ENCODE data around the gene MEIG1. TPM values are rescaled to one million over a fixed set of nuclear protein-coding genes. Genes with fewer than 3 reads are reported as not detected.

Gene MEIG1
- 1.8 and 4.1 TPM in 2 replicates for total RNA-seq (2021)
- Bru-seq, nascent RNA: percentile 51 among the genes with signal in this experiment
- percentile 38 among the genes with signal in this experiment for BruChase-seq, experiment 1, labeled RNA remaining after a 2-hour chase
- percentile 41 among the genes with signal in this experiment for BruChase-seq, experiment 2, labeled RNA remaining after a 6-hour chase
- long read RNA-seq, partial matches to known transcripts: 0 of 3 reads
- long read RNA-seq, other reads (novel, unspliced or antisense): 1 of 3 reads

GRCh38 chr10:14959221-14960057, at the start of gene MEIG1:
TSS of gene MEIG1 (plus strand) at chr10:14959388. CDS start at chr10:14966469, 7,081 bp downstream.
- TF ChIP-seq EZH2 (IDR thresholded peaks at IDR 0.05; ENCODE audit: low read depth): no peak
- TF ChIP-seq CTCF (conservative IDR thresholded peaks at IDR 0.05): no peak
- no peaks in the 10 kb centered on the region for H3K9me2 ChIP-seq (ENCODE audit: insufficient read depth)
- peaks cover 27% of the 10 kb centered on the region for H3F3A ChIP-seq (ENCODE audit: insufficient read depth, low read depth)
- H3K36me3 ChIP-seq (ENCODE audit: low read depth): no peaks in the 10 kb centered on the region
- H2AFZ ChIP-seq: peak within 1 kb of the TSS; percentile 99
- H4K20me1 ChIP-seq (ENCODE audit: insufficient read depth): no peaks in the 10 kb centered on the region
- no peaks in the 10 kb centered on the region for H3K9me3 ChIP-seq (ENCODE audit: insufficient read depth, low read depth)
- ChIA-PET CTCF (no interaction called here), POLR2A (ENCODE audit: unreplicated experiment) (interaction anchor here (0.5 to 0.7 kb wide), 6 partner anchors 102 to 577 kb away, joined by 3 to 6 read pairs (median 3); partner anchors contain the start of genes CDNF, HSPA14 and MSANTD7)
- peak; percentile 73 to 96 for DNase-seq
- 0 out of 2 replicates have a peak, but pooled peaks cover 4% of the 10 kb centered on the region for H3K79me2 ChIP-seq (ENCODE audit: low read depth)
- H3K4me3 ChIP-seq: peak within 1 kb of the TSS; percentile 97
- intact Hi-C loops (cut with micrococcal nuclease; ENCODE audit: unreplicated experiment): loop anchor here (5.0 to 10.0 kb wide), 2 partner anchors 208 to 465 kb away; partner anchors contain the start of gene NMT2
- BruUV-seq (replicated peaks): no TSS peak
- H3K4me1 ChIP-seq (replicated peaks; ENCODE audit: insufficient read depth): peaks cover 11% of the 10 kb centered on the region
- H3K27me3 ChIP-seq (ENCODE audit: insufficient read depth, low read depth): no peaks in the 10 kb centered on the region
- H3K4me2 ChIP-seq: peak within 1 kb of the TSS; percentile 98
- H3K27ac ChIP-seq: peak within 1 kb of the TSS; percentile 97

DNA sequence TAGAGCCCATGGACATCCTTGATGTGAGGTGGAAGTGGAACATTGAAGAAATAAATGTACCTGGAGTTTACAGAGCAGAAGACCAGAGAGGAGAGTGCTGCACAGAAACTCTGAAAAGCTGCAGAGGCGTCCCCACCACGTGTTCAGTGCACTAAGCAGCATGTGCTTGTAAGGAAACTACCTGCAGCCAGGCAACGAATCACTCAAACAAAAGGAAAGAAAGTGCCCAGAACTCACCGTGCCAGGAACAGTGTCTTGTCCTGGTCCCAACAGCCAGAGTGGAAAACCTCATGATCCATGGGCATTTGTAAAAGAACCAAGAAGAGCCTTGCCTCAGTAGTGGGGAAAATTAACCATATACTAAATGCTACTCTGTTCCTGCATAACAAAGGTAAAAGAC, 48.2 kb upstream of the MEIG1 start:
- Histone ChIP-seq H3K27me3 (ENCODE audit: insufficient read depth, low read depth) (no peaks in the 10 kb centered on the region), H3K4me3 (no peak overlapping the region), H3K36me3 (ENCODE audit: low read depth) (peaks cover 43% of the 10 kb centered on the region), H3K27ac (no peak overlapping the region), H3K9me2 (ENCODE audit: insufficient read depth) (no peaks in the 10 kb centered on the region), H2AFZ (no peak overlapping the region), H3K9me3 (ENCODE audit: insufficient read depth, low read depth) (no peaks in the 10 kb centered on the region), H4K20me1 (ENCODE audit: insufficient read depth) (no peaks in the 10 kb centered on the region), H3K79me2 (ENCODE audit: low read depth) (no peaks in the 10 kb centered on the region), H3F3A (ENCODE audit: insufficient read depth, low read depth) (no peaks in the 10 kb centered on the region; the same call in 1 of the 2 replicates), H3K4me1 (replicated peaks; ENCODE audit: insufficient read depth) (no peaks in the 10 kb centered on the region), H3K4me2 (no peak overlapping the region)
- ChIA-PET CTCF (no interaction called here), POLR2A (ENCODE audit: unreplicated experiment) (no interaction called here)
- intact Hi-C loops (cut with micrococcal nuclease; ENCODE audit: unreplicated experiment): no loop called here
- DNase-seq: no peak
- no peak for TF ChIP-seq CTCF (conservative IDR thresholded peaks at IDR 0.05)
- TF ChIP-seq EZH2 (IDR thresholded peaks at IDR 0.05; ENCODE audit: low read depth): no peak
- no TSS peak for BruUV-seq (replicated peaks)

GRCh38 chr10:14911801-14912200, 47.4 kb upstream of the MEIG1 start:
- H2AFZ ChIP-seq: no peak overlapping the region
- peaks cover 52% of the 10 kb centered on the region for H3K36me3 ChIP-seq (ENCODE audit: low read depth)
- intact Hi-C loops (cut with micrococcal nuclease; ENCODE audit: unreplicated experiment): no loop called here
- no peaks in the 10 kb centered on the region for H3K9me2 ChIP-seq (ENCODE audit: insufficient read depth)
- no peaks in the 10 kb centered on the region; the same call in 1 of the 2 replicates for H3F3A ChIP-seq (ENCODE audit: insufficient read depth, low read depth)
- no peak overlapping the region for H3K4me3 ChIP-seq
- TF ChIP-seq EZH2 (IDR thresholded peaks at IDR 0.05; ENCODE audit: low read depth): no peak
- no peak for TF ChIP-seq CTCF (conservative IDR thresholded peaks at IDR 0.05)
- ChIA-PET CTCF (no interaction called here), POLR2A (ENCODE audit: unreplicated experiment) (no interaction called here)
- no peaks in the 10 kb centered on the region for H3K4me1 ChIP-seq (replicated peaks; ENCODE audit: insufficient read depth)
- DNase-seq: no peak
- H3K27me3 ChIP-seq (ENCODE audit: insufficient read depth, low read depth): no peaks in the 10 kb centered on the region
- no peaks in the 10 kb centered on the region for H4K20me1 ChIP-seq (ENCODE audit: insufficient read depth)
- H3K4me2 ChIP-seq: no peak overlapping the region
- no peaks in the 10 kb centered on the region for H3K79me2 ChIP-seq (ENCODE audit: low read depth)
- no peak overlapping the region for H3K27ac ChIP-seq
- BruUV-seq (replicated peaks): no TSS peak
- no peaks in the 10 kb centered on the region for H3K9me3 ChIP-seq (ENCODE audit: insufficient read depth, low read depth)
